Astrocyte of the spinal cord (primary cell): ENCODE data around the gene TPD52L1.
"Not testable (repeated sequence)": the region's sequence is repeated elsewhere in the genome, so short reads cannot be mapped to it uniquely, and the experiment has no call there.

ENCODE experiments used
- DNase-seq: peaks from one replicate; pipeline ENCODE4 v3.0.0; 2011; ENCODE audit warnings: low read depth, low spot score
- H3K4me3 ChIP-seq: 2 replicates; pipeline ENCODE4 v1.5.1; 2011; ENCODE audit warnings: low read depth, mild to moderate bottlenecking, low read length, moderate library complexity
- CTCF ChIP-seq: IDR thresholded peaks from 2 replicates; pipeline ENCODE4 v1.5.1; 2012; ENCODE audit warnings: low read depth, mild to moderate bottlenecking, low read length, inconsistent platforms
- in situ Hi-C: cut with HindIII; loops from 2 replicates; pipeline ENCODE4 v1.10.0; 2017; ENCODE audit warnings: low sequenced_read_pairs

TPD52L1 gene

DNA sequence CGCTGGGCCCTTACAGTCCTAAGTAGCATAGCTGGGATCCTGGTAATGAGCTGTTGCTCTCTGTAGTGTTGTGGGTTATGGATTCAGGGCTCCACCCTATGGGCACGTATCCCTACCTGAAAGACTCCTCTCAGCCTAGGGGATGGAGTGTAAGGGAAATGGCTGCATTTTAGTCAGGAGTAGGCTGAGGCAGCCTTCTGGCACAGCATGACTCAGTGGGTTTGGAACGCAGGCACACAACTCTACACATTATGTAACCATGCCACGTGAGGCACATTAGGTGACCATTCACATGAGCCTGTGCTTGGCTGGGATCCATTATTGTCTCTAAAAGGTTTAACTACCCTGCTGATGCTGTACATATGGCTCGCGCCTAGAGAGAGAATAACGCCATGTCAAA, 120.4 kb downstream of the TPD52L1 start:
- peak; percentile 67 for DNase-seq
- no peak overlapping the region for H3K4me3 ChIP-seq
- in situ Hi-C loops = no loop called here
- no peak for TF ChIP-seq CTCF

- no peak for TF ChIP-seq CTCF
- no peak overlapping the region for H3K4me3 ChIP-seq
- in situ Hi-C loops = no loop called here
- DNase-seq = no peak
These were observed 121.4 kb downstream of the TPD52L1 start for GRCh38 chr6:125274935-125275334.

DNA sequence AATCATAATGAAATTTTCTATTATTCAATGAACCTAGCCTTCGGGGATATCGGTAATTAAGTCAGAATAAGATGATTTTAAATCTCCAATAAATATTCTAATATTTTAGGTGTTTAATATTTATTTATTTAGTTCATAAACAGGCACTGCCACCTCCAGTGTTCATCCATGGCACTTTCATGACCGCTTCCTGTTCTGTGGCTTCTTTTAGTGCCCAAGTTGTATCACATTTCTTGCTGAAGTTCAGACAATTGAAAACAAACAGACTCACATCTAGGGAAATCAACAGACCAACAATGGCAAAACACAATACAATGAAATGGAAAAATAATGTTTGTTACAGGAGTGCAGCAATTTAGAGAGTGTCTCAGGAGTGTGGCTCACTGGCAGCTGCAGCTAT, 122.2 kb downstream of the TPD52L1 start:
- in situ Hi-C loops = no loop called here
- TF ChIP-seq CTCF = no peak

GRCh38 chr6:125277838-125278237, 124.3 kb downstream of the TPD52L1 start:
- TF ChIP-seq CTCF = no peak
- DNase-seq = no peak
- H3K4me3 ChIP-seq = no peak overlapping the region
- in situ Hi-C loops = no loop called here

More for the DNA sequence above, 122.2 kb downstream of the TPD52L1 start:
- DNase-seq = no peak
- H3K4me3 ChIP-seq = no peak overlapping the region

DNA sequence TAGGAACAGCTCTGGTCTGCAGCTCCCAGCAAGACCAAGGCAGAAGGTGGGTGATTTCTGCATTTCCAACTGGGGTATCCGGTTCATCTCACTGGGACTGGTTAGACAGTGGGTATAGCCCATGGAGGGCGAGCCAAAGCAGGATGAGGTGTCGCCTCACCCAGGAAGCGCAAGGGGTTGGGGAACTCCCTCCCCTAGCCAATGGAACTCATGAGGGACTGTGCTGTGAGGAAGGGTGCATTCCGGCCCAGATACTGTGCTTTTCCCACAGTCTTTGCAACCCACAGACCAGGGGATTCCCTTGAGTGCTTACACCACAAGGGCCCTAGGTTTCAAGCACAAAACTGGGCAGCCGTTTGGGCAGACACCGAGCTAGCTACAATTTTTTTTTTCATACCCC, 126.4 kb downstream of the TPD52L1 start:
- in situ Hi-C loops = no loop called here
- no peak for DNase-seq
- H3K4me3 ChIP-seq = no peak overlapping the region
- TF ChIP-seq CTCF = no peak

- in situ Hi-C loops, DNase-seq, H3K4me3 ChIP-seq: not testable (repeated sequence)
These were observed 126.9 kb downstream of the TPD52L1 start for GRCh38 chr6:125280370-125281035.

- DNase-seq, in situ Hi-C loops, H3K4me3 ChIP-seq: not testable (repeated sequence)
These were observed 128.9 kb downstream of the TPD52L1 start for GRCh38 chr6:125282470-125282869.

- DNase-seq = no peak
- TF ChIP-seq CTCF = no peak
- in situ Hi-C loops = no loop called here
- no peak overlapping the region for H3K4me3 ChIP-seq
These were observed 131.8 kb downstream of the TPD52L1 start for GRCh38 chr6:125285353-125285752.
